Liver (tissue), 3 donors: ENCODE data around the gene ALG6.

ENCODE experiments used
- EGR1 ChIP-seq, 2 donors: IDR thresholded peaks; 2 replicates each; pipeline ENCODE4 v1.6.1; 2016 to 2018; ENCODE audit warnings: antibody characterized with exemption in 2 of 2, low read depth in 2 of 2
- NR2F2 ChIP-seq: IDR thresholded peaks from 2 replicates; pipeline ENCODE4 v1.6.1; 2016; ENCODE audit warnings: antibody characterized with exemption
- RAD21 ChIP-seq, 2 donors: IDR thresholded peaks; 2 replicates each; pipeline ENCODE4 v1.6.1; 2016; ENCODE audit warnings: antibody characterized with exemption in 2 of 2, mild to moderate bottlenecking in 2 of 2
- SP1 ChIP-seq: IDR thresholded peaks from 2 replicates; pipeline ENCODE4 v1.6.1; 2018; ENCODE audit warnings: antibody characterized with exemption, mild to moderate bottlenecking
- TAF1 ChIP-seq: conservative IDR thresholded peaks from 2 replicates; pipeline ENCODE4 v1.6.1; 2016; ENCODE audit warnings: antibody characterized with exemption, mild to moderate bottlenecking
- YY1 ChIP-seq: IDR thresholded peaks from 2 replicates; pipeline ENCODE4 v1.6.1; 2016; ENCODE audit warnings: antibody characterized with exemption, mild to moderate bottlenecking
- TF ChIP-seq, protein P1 (sequence below): fragments of 150-350 bp; IDR thresholded peaks from 2 replicates; pipeline ENCODE4 v1.5.1; 2017; ENCODE audit warnings: improper control_type of control experiment, low read depth, low read length; ENCODE audit not compliant: missing input control
- TF ChIP-seq, protein P2 (sequence below): IDR thresholded peaks from 2 replicates; pipeline ENCODE4 v1.6.1; 2016; ENCODE audit warnings: antibody characterized with exemption
- donor health status: healthy.
- donor health status: healthy.

- TF ChIP-seq, protein P1, sequence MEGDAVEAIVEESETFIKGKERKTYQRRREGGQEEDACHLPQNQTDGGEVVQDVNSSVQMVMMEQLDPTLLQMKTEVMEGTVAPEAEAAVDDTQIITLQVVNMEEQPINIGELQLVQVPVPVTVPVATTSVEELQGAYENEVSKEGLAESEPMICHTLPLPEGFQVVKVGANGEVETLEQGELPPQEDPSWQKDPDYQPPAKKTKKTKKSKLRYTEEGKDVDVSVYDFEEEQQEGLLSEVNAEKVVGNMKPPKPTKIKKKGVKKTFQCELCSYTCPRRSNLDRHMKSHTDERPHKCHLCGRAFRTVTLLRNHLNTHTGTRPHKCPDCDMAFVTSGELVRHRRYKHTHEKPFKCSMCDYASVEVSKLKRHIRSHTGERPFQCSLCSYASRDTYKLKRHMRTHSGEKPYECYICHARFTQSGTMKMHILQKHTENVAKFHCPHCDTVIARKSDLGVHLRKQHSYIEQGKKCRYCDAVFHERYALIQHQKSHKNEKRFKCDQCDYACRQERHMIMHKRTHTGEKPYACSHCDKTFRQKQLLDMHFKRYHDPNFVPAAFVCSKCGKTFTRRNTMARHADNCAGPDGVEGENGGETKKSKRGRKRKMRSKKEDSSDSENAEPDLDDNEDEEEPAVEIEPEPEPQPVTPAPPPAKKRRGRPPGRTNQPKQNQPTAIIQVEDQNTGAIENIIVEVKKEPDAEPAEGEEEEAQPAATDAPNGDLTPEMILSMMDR, result no peak
- no peak for TF ChIP-seq TAF1
- TF ChIP-seq SP1, result no peak
- TF ChIP-seq EGR1 (IDR thresholded peaks at IDR 0.05; ENCODE audit: low read depth in 2 of 2), result no peak
- no peak for TF ChIP-seq NR2F2
- no peak for TF ChIP-seq YY1
- no peak for TF ChIP-seq RAD21 (IDR thresholded peaks at IDR 0.05)
- TF ChIP-seq, protein P2, sequence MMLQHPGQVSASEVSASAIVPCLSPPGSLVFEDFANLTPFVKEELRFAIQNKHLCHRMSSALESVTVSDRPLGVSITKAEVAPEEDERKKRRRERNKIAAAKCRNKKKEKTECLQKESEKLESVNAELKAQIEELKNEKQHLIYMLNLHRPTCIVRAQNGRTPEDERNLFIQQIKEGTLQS, result no peak
Measured at GRCh38 chr1:63475761-63476160, 108.3 kb downstream of the ALG6 start.
